Central memory CD8-positive, alpha-beta T cell (primary cell): Measurements from ENCODE around the gene DIP2C.
"Not testable (repeated sequence)": the region's sequence is repeated elsewhere in the genome, so short reads cannot be mapped to it uniquely, and the experiment has no call there.

Source experiments
- ATAC-seq: fragments of 150-1000 bp; cut with Tn5 transposase; replicated peaks from 2 replicates; pipeline ENCODE4 v1.10.0; 2022; ENCODE audit warnings: mild to moderate bottlenecking, moderate FRiP score, moderate number of reproducible peaks; ENCODE audit not compliant: poor library complexity, severe bottlenecking; ENCODE audit errors: extremely low read depth
- DNase-seq, 2 donors: peaks; one replicate each; pipeline ENCODE4 v3.0.0; 2021; ENCODE audit warnings: low spot score in 2 of 2
- H3K27ac Mint-ChIP-seq: one replicate; pipeline ENCODE4 v1.8.0; 2022; ENCODE audit warnings: low read depth, mild to moderate bottlenecking, moderate library complexity, mixed read lengths
- H3K27me3 Mint-ChIP-seq: one replicate; pipeline ENCODE4 v1.8.0; 2022; ENCODE audit warnings: mixed read lengths
- H3K36me3 Mint-ChIP-seq: one replicate; pipeline ENCODE4 v1.8.0; 2022; ENCODE audit warnings: mild to moderate bottlenecking, moderate library complexity, mixed read lengths; ENCODE audit not compliant: insufficient read depth
- H3K4me1 Mint-ChIP-seq: one replicate; pipeline ENCODE4 v1.8.0; 2022; ENCODE audit warnings: mixed read lengths
- H3K4me3 Mint-ChIP-seq: one replicate; pipeline ENCODE4 v1.8.0; 2022; ENCODE audit warnings: mild to moderate bottlenecking, moderate library complexity, mixed read lengths
- H3K9me3 Mint-ChIP-seq: one replicate; pipeline ENCODE4 v1.8.0; 2022; ENCODE audit warnings: mixed read lengths

Gene DIP2C

GRCh38 chr10:541750-542371 is 147.6 kb downstream of the DIP2C start:
- H3K4me1 Mint-ChIP-seq = peaks cover 19% of the 10 kb centered on the region
- no peak for DNase-seq
- H3K9me3 Mint-ChIP-seq = no peaks in the 10 kb centered on the region
- no peaks in the 10 kb centered on the region for H3K36me3 Mint-ChIP-seq
- no peak overlapping the region for H3K4me3 Mint-ChIP-seq
- peaks cover 81% of the 10 kb centered on the region for H3K27me3 Mint-ChIP-seq
- H3K27ac Mint-ChIP-seq = no peak overlapping the region
- ATAC-seq = no peak

- Mint-ChIP-seq H3K4me1 (peaks cover 19% of the 10 kb centered on the region), H3K9me3 (no peaks in the 10 kb centered on the region), H3K36me3 (no peaks in the 10 kb centered on the region), H3K4me3 (no peak overlapping the region), H3K27me3 (peaks cover 85% of the 10 kb centered on the region), H3K27ac (no peak overlapping the region)
- DNase-seq = no peak
- ATAC-seq = no peak
These were observed 148.4 kb downstream of the DIP2C start for GRCh38 chr10:541041-541440.

- H3K27ac Mint-ChIP-seq = no peak overlapping the region
- no peak overlapping the region for H3K4me3 Mint-ChIP-seq
- H3K4me1 Mint-ChIP-seq = peaks cover 19% of the 10 kb centered on the region
- H3K36me3 Mint-ChIP-seq = no peaks in the 10 kb centered on the region
- DNase-seq (no peak), ATAC-seq (no peak)
- H3K27me3 Mint-ChIP-seq = peaks cover 86% of the 10 kb centered on the region
- H3K9me3 Mint-ChIP-seq = no peaks in the 10 kb centered on the region
These were observed 150.6 kb downstream of the DIP2C start for GRCh38 chr10:538895-539294.

- no peaks in the 10 kb centered on the region for H3K9me3 Mint-ChIP-seq
- H3K4me1 Mint-ChIP-seq = peaks cover 16% of the 10 kb centered on the region
- no peak for ATAC-seq
- H3K27ac Mint-ChIP-seq = no peak overlapping the region
- H3K4me3 Mint-ChIP-seq = no peak overlapping the region
- H3K36me3 Mint-ChIP-seq = no peaks in the 10 kb centered on the region
- peaks cover 81% of the 10 kb centered on the region for H3K27me3 Mint-ChIP-seq
- DNase-seq = no peak
These were observed 152.5 kb downstream of the DIP2C start for GRCh38 chr10:536935-537334.

- DNase-seq = no peak
- Mint-ChIP-seq H3K4me3 (no peak overlapping the region), H3K27ac (no peak overlapping the region), H3K27me3 (peaks cover 79% of the 10 kb centered on the region), H3K36me3 (no peaks in the 10 kb centered on the region), H3K4me1 (peaks cover 11% of the 10 kb centered on the region), H3K9me3 (no peaks in the 10 kb centered on the region)
- no peak for ATAC-seq
These were observed 153.0 kb downstream of the DIP2C start for GRCh38 chr10:536371-536925.

GRCh38 chr10:535952-536351 is 153.5 kb downstream of the DIP2C start:
- no peak for ATAC-seq
- Mint-ChIP-seq H3K27ac (no peak overlapping the region), H3K4me1 (peaks cover 9% of the 10 kb centered on the region)

GRCh38 chr10:535051-535450 is 154.4 kb downstream of the DIP2C start:
- H3K27me3 Mint-ChIP-seq = peaks cover 79% of the 10 kb centered on the region
- H3K9me3 Mint-ChIP-seq = no peaks in the 10 kb centered on the region
- H3K4me3 Mint-ChIP-seq = no peak overlapping the region
- no peak overlapping the region for H3K27ac Mint-ChIP-seq
- no peak for ATAC-seq
- H3K36me3 Mint-ChIP-seq = no peaks in the 10 kb centered on the region
- peaks cover 4% of the 10 kb centered on the region for H3K4me1 Mint-ChIP-seq
- no peak for DNase-seq

More at GRCh38 chr10:535952-536351, 153.5 kb downstream of the DIP2C start:
- Mint-ChIP-seq H3K9me3 (no peaks in the 10 kb centered on the region), H3K27me3 (peaks cover 79% of the 10 kb centered on the region), H3K4me3 (no peak overlapping the region), H3K36me3 (no peaks in the 10 kb centered on the region)
- no peak for DNase-seq

GRCh38 chr10:534047-534566 is 155.4 kb downstream of the DIP2C start:
- Mint-ChIP-seq H3K9me3 (no peaks in the 10 kb centered on the region), H3K4me1 (no peaks in the 10 kb centered on the region), H3K36me3 (no peaks in the 10 kb centered on the region), H3K27me3 (peaks cover 72% of the 10 kb centered on the region), H3K4me3 (no peak overlapping the region), H3K27ac (no peak overlapping the region)
- DNase-seq (no peak), ATAC-seq (no peak)

GRCh38 chr10:533611-534010 is 155.9 kb downstream of the DIP2C start:
- DNase-seq (no peak), ATAC-seq (no peak)
- Mint-ChIP-seq H3K4me3 (no peak overlapping the region), H3K27me3 (peaks cover 72% of the 10 kb centered on the region), H3K36me3 (no peaks in the 10 kb centered on the region), H3K9me3 (no peaks in the 10 kb centered on the region), H3K27ac (no peak overlapping the region), H3K4me1 (no peaks in the 10 kb centered on the region)

- no peak overlapping the region for H3K27ac Mint-ChIP-seq
- DNase-seq = no peak
- H3K27me3 Mint-ChIP-seq = peaks cover 75% of the 10 kb centered on the region
These were observed 156.3 kb downstream of the DIP2C start for GRCh38 chr10:533186-533585.

GRCh38 chr10:532331-532730 is 157.1 kb downstream of the DIP2C start:
- H3K27me3 Mint-ChIP-seq = peaks cover 78% of the 10 kb centered on the region
- H3K36me3 Mint-ChIP-seq, H3K4me3 Mint-ChIP-seq, DNase-seq, H3K27ac Mint-ChIP-seq, ATAC-seq, H3K9me3 Mint-ChIP-seq, H3K4me1 Mint-ChIP-seq: not testable (repeated sequence)

More at GRCh38 chr10:533186-533585, 156.3 kb downstream of the DIP2C start:
- Mint-ChIP-seq H3K4me1 (no peaks in the 10 kb centered on the region), H3K36me3 (no peaks in the 10 kb centered on the region), H3K9me3 (no peaks in the 10 kb centered on the region), H3K4me3 (no peak overlapping the region)
- no peak for ATAC-seq

- no peaks in the 10 kb centered on the region for H3K4me1 Mint-ChIP-seq
- no peak for DNase-seq
- no peak overlapping the region for H3K4me3 Mint-ChIP-seq
- no peak overlapping the region for H3K27ac Mint-ChIP-seq
- peaks cover 78% of the 10 kb centered on the region for H3K27me3 Mint-ChIP-seq
- ATAC-seq = no peak
- no peaks in the 10 kb centered on the region for H3K9me3 Mint-ChIP-seq
- H3K36me3 Mint-ChIP-seq = no peaks in the 10 kb centered on the region
These were observed 157.9 kb downstream of the DIP2C start for GRCh38 chr10:531541-531940.

- Mint-ChIP-seq H3K27ac (no peak overlapping the region), H3K4me3 (no peak overlapping the region), H3K4me1 (no peaks in the 10 kb centered on the region), H3K27me3 (peaks cover 72% of the 10 kb centered on the region), H3K9me3 (no peaks in the 10 kb centered on the region), H3K36me3 (no peaks in the 10 kb centered on the region)
- no peak for DNase-seq
- ATAC-seq = no peak
These were observed 158.8 kb downstream of the DIP2C start for GRCh38 chr10:530717-531116.
